HEK293 (cell line): ENCODE results near the gene HCAR3.

Source experiments
- SP2 ChIP-seq: fragments of 450-650 bp; formaldehyde crosslinking; IDR thresholded peaks from 2 replicates; pipeline ENCODE4 v1.5.1; 2016; ENCODE audit warnings: missing biosample characterization, missing genetic modification characterization
- ZNF133 ChIP-seq: fragments of 450-650 bp; formaldehyde crosslinking; IDR thresholded peaks from 2 replicates; pipeline ENCODE4 v1.5.1; 2016; ENCODE audit warnings: missing biosample characterization, missing genetic modification characterization
- ZNF324 ChIP-seq: fragments of 450-650 bp; formaldehyde crosslinking; IDR thresholded peaks from 2 replicates; pipeline ENCODE4 v1.5.1; 2016; ENCODE audit warnings: missing biosample characterization, missing genetic modification characterization
- ZNF48 ChIP-seq: fragments of 450-650 bp; formaldehyde crosslinking; IDR thresholded peaks from 2 replicates; pipeline ENCODE4 v1.5.1; 2016; ENCODE audit warnings: missing biosample characterization, missing genetic modification characterization

GRCh38 chr12:122726080-122726558, 9.5 kb upstream of the HCAR3 start:
- no peak for TF ChIP-seq ZNF48 (tag by site-specific recombination)
- no peak for TF ChIP-seq SP2 (tag by site-specific recombination)
- no peak for TF ChIP-seq ZNF133 (tag by site-specific recombination)
- TF ChIP-seq ZNF324 (tag by site-specific recombination) = no peak
